HepG2 (cell line): ENCODE measurements around the gene DST. TPM values are rescaled to one million over a fixed set of nuclear protein-coding genes. Genes with fewer than 3 reads are reported as not detected.

Source experiments
- ATAC-seq: fragments of 200-7000 bp; cut with Tn5 transposase; 3 replicates; pipeline ENCODE4 v1.9.1; 2020; ENCODE audit warnings: mild to moderate bottlenecking, moderate library complexity
- BruUV-seq: library from RNA; stranded (reverse); fragments of 400-500 nt; replicated peaks from 2 replicates; lab custom pipeline; 2021; lab: Mats Ljungman, UMichigan
- CTCF ChIA-PET: fragments of 300-600 bp; formaldehyde crosslinking; extraction: SDS; loops from one replicate; lab custom pipeline; 2021; ENCODE audit warnings: low total read pairs, inconsistent platforms, low intra/inter-chr PET ratio; lab: Yijun Ruan, JAX
- POLR2A ChIA-PET: fragments of 350-600 bp; sonication (Branson Sonifier 250); formaldehyde crosslinking; loops from one replicate; lab custom pipeline; 2020; ENCODE audit warnings: antibody characterized with exemption, inconsistent platforms; lab: Yijun Ruan, JAX
- DNase-seq: peaks from one replicate; pipeline ENCODE4 v3.0.0-alpha.2; 2015; ENCODE audit warnings: low spot score
- FAIRE-seq: peaks from 3 replicates; lab custom pipeline; 2011; peaks lifted over from hg19 to GRCh38; lab: Jason Lieb, UNC
- H2AFZ ChIP-seq: one replicate; pipeline ENCODE4 v1.6.1; 2011; ENCODE audit warnings: low read length, inconsistent platforms
- H3K27ac ChIP-seq: fragments of 300-600 bp; 3 replicates; pipeline ENCODE4 v1.8.0; 2011; ENCODE audit warnings: mixed run types, mild to moderate bottlenecking, mixed read lengths, low read length, inconsistent platforms; ENCODE audit not compliant: insufficient read depth; ENCODE audit errors: extremely low read length
- H3K27me3 ChIP-seq, 2 experiments: fragments of 200-600 bp in 1 of 2; 2 replicates in 1 of 2; 3 replicates in 1 of 2; pipeline versions ENCODE4 v1.6.0 to v1.8.0; 2011; ENCODE audit warnings: low read length in 2 of 2, mild to moderate bottlenecking in 2 of 2, moderate library complexity in 2 of 2, inconsistent platforms in 1 of 2; ENCODE audit not compliant: insufficient read depth in 2 of 2, control insufficient read depth in 1 of 2
- H3K36me3 ChIP-seq, 2 experiments: fragments of 200-600 bp in 1 of 2; replicated peaks in 1 of 2; 2 replicates in 1 of 2; 3 replicates in 1 of 2; pipeline versions ENCODE4 v1.5.1 to v1.8.0; 2011; ENCODE audit warnings: low read length in 2 of 2, inconsistent platforms in 1 of 2; ENCODE audit not compliant: insufficient read depth in 2 of 2, control insufficient read depth in 1 of 2
- H3K4me1 ChIP-seq: 2 replicates; pipeline ENCODE4 v1.5.1; 2012; ENCODE audit warnings: low read length, inconsistent platforms; ENCODE audit not compliant: insufficient read depth
- H3K4me2 ChIP-seq: 2 replicates; pipeline ENCODE4 v1.6.0; 2011; ENCODE audit warnings: low read depth, low read length, inconsistent platforms
- H3K4me3 ChIP-seq, 3 experiments: fragments of 200-600 bp in 1 of 3; sonication (generic), shearing (Covaris generic) in 1 of 3; replicated peaks in 1 of 3; 2 replicates each; pipeline ENCODE4 v1.5.1; 2011 to 2016; ENCODE audit warnings: low read length in 3 of 3, inconsistent platforms in 2 of 3, low read depth in 2 of 3, mild to moderate bottlenecking in 2 of 3, control low read depth in 1 of 3, mixed read lengths in 1 of 3; ENCODE audit not compliant: insufficient read depth in 1 of 3
- H3K79me2 ChIP-seq: one replicate; pipeline ENCODE4 v1.6.1; 2011; ENCODE audit warnings: low read length, inconsistent platforms; ENCODE audit not compliant: insufficient read depth
- H3K9ac ChIP-seq: 2 replicates; pipeline ENCODE4 v1.6.0; 2011; ENCODE audit warnings: mild to moderate bottlenecking, low read depth, low read length, inconsistent platforms; ENCODE audit not compliant: insufficient read depth
- H3K9me3 ChIP-seq: 2 replicates; pipeline ENCODE4 v1.5.1; 2012; ENCODE audit warnings: mild to moderate bottlenecking, low read length
- H4K20me1 ChIP-seq: 2 replicates; pipeline ENCODE4 v1.6.0; 2011; ENCODE audit warnings: inconsistent platforms, mild to moderate bottlenecking, low read length, moderate library complexity; ENCODE audit not compliant: insufficient read depth
- HMGA1 ChIP-seq: sonication (generic); formaldehyde crosslinking; conservative IDR thresholded peaks from 2 replicates; pipeline ENCODE4 v1.4.0; 2020; ENCODE audit warnings: missing genetic modification reagents
- PRPF4 ChIP-seq: fragments of 200-400 bp; formaldehyde crosslinking; IDR thresholded peaks from 2 replicates; pipeline ENCODE4 v1.6.1; 2016; ENCODE audit warnings: low read length, low read depth; ENCODE audit not compliant: poor library complexity, severe bottlenecking
- REXO4 ChIP-seq: sonication (generic); formaldehyde crosslinking; IDR thresholded peaks from 2 replicates; pipeline ENCODE4 v1.8.0; 2022; ENCODE audit warnings: missing genetic modification reagents, mild to moderate bottlenecking, borderline replicate concordance
- SUZ12 ChIP-seq: fragments of 150-350 bp; IDR thresholded peaks from 2 replicates; pipeline ENCODE4 v1.6.1; 2014; ENCODE audit warnings: low read depth, low read length
- ZNF652 ChIP-seq: IDR thresholded peaks from 2 replicates; pipeline ENCODE4 v1.6.1; 2016; ENCODE audit warnings: low read depth, borderline replicate concordance
- ZNF883 ChIP-seq: sonication (generic); formaldehyde crosslinking; IDR thresholded peaks from 2 replicates; pipeline ENCODE4 v1.5.1; 2020; ENCODE audit warnings: mild to moderate bottlenecking, missing genetic modification reagents; ENCODE audit errors: not compliant biosample characterization
- WGBS: methylation state at CpG from one replicate; pipeline ENCODE4 v1.1.6; 2017; ENCODE audit warnings: low lambda C conversion rate; 5-methylcytosine and 5-hydroxymethylcytosine counted together
- in situ Hi-C: cut with HindIII; loops from 2 replicates; pipeline ENCODE4 v1.10.0; 2017; ENCODE audit warnings: low pct_unique_long_range_greater_than_20kb; ENCODE audit not compliant: extremely low pct_ligation_motif_present
- intact Hi-C: fragments of 100-400 bp; cut with micrococcal nuclease; formaldehyde crosslinking; loops from one replicate; pipeline ENCODE4 v1.10.0; 2022; ENCODE audit not compliant: unreplicated experiment
- polyA plus RNA-seq, 8 experiments: library from polyadenylated mRNA; depleted of rRNA in 3 of 8; stranded (reverse) in 7 of 8; unstranded in 1 of 8; fragments of >200 nt; fragmentation: Illumina TruSeq in 4 of 8; extraction: Trizol in 4 of 8; gene quantifications; 2 replicates each; pipeline versions ENCODE4 v1.2.1 to v1.2.3, GENCODE V29; 2011 to 2016; ENCODE audit warnings: low read depth in 4 of 8, missing spikeins in 1 of 8, mixed read lengths in 1 of 8; ENCODE audit not compliant: insufficient read depth in 1 of 8
- total RNA-seq, 5 experiments: library from RNA; depleted of rRNA; stranded (reverse); fragments of >200 nt; fragmentation: Illumina TruSeq; extraction: Trizol; gene quantifications; 2 replicates each; pipeline ENCODE4 v1.2.3, GENCODE V29; 2016; ENCODE audit warnings: low read depth in 1 of 5
- TF ChIP-seq, protein P1 (sequence below): sonication (generic); formaldehyde crosslinking; IDR thresholded peaks from 2 replicates; pipeline ENCODE4 v1.5.0; 2020; ENCODE audit warnings: mild to moderate bottlenecking, missing genetic modification reagents, moderate library complexity
- TF ChIP-seq, protein P2 (sequence below): IDR thresholded peaks from 2 replicates; pipeline ENCODE4 v1.6.1; 2016; ENCODE audit warnings: control low read depth

DST gene
- total and polyA plus RNA-seq, 2 of the 13 experiments (the other 11 are each of a cell fraction or from before 2014, with no cell fraction given), result 64.4 to 89.0 TPM

- no peaks in the 10 kb centered on the region for H3K27me3 ChIP-seq
- H4K20me1 ChIP-seq, result no peaks in the 10 kb centered on the region
- no peak overlapping the region for H3K9ac ChIP-seq
- H3K36me3 ChIP-seq, result peaks cover 11 to 58% of the 10 kb centered on the region in 2 experiments
- ATAC-seq (no peak), DNase-seq (no peak), FAIRE-seq (no peak)
- H3K9me3 ChIP-seq, result no peaks in the 10 kb centered on the region
- H3K79me2 ChIP-seq, result no peaks in the 10 kb centered on the region
- ChIA-PET POLR2A (no interaction called here), CTCF (no interaction called here)
- no peak overlapping the region for H2AFZ ChIP-seq
- no peak overlapping the region for H3K4me3 ChIP-seq
- H3K27ac ChIP-seq, result no peak overlapping the region
- BruUV-seq, result no TSS peak
- intact Hi-C loops, result no loop called here
- peaks cover under 1% of the 10 kb centered on the region for H3K4me1 ChIP-seq
- no peak overlapping the region for H3K4me2 ChIP-seq
- TF ChIP-seq PRPF4 (no peak), HMGA1 (no peak), REXO4 (CRISPR knock-in tag) (no peak), ZNF652 (no peak), ZNF883 (CRISPR knock-in tag) (no peak), SUZ12 (no peak)
- TF ChIP-seq, protein P1, sequence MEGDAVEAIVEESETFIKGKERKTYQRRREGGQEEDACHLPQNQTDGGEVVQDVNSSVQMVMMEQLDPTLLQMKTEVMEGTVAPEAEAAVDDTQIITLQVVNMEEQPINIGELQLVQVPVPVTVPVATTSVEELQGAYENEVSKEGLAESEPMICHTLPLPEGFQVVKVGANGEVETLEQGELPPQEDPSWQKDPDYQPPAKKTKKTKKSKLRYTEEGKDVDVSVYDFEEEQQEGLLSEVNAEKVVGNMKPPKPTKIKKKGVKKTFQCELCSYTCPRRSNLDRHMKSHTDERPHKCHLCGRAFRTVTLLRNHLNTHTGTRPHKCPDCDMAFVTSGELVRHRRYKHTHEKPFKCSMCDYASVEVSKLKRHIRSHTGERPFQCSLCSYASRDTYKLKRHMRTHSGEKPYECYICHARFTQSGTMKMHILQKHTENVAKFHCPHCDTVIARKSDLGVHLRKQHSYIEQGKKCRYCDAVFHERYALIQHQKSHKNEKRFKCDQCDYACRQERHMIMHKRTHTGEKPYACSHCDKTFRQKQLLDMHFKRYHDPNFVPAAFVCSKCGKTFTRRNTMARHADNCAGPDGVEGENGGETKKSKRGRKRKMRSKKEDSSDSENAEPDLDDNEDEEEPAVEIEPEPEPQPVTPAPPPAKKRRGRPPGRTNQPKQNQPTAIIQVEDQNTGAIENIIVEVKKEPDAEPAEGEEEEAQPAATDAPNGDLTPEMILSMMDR (CRISPR knock-in tag), result no peak
- TF ChIP-seq, protein P2, sequence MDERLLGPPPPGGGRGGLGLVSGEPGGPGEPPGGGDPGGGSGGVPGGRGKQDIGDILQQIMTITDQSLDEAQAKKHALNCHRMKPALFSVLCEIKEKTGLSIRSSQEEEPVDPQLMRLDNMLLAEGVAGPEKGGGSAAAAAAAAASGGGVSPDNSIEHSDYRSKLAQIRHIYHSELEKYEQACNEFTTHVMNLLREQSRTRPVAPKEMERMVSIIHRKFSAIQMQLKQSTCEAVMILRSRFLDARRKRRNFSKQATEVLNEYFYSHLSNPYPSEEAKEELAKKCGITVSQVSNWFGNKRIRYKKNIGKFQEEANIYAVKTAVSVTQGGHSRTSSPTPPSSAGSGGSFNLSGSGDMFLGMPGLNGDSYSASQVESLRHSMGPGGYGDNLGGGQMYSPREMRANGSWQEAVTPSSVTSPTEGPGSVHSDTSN, result no peak
- in situ Hi-C loops, result no loop called here
- 100% methylated on average over 2 of the region's 2 CpGs for WGBS
These were observed 154.4 kb downstream of the DST start for GRCh38 chr6:56488281-56488680.
